ELR (cell line): ENCODE results near the gene PYGB.
"Not testable (repeated sequence)": the region's sequence is repeated elsewhere in the genome, so short reads cannot be mapped to it uniquely, and the experiment has no call there.

Source experiments
- DNase-seq: peaks from one replicate; pipeline ENCODE4 v3.0.0-alpha.2; 2015; ENCODE audit warnings: low read depth

PYGB gene

DNA sequence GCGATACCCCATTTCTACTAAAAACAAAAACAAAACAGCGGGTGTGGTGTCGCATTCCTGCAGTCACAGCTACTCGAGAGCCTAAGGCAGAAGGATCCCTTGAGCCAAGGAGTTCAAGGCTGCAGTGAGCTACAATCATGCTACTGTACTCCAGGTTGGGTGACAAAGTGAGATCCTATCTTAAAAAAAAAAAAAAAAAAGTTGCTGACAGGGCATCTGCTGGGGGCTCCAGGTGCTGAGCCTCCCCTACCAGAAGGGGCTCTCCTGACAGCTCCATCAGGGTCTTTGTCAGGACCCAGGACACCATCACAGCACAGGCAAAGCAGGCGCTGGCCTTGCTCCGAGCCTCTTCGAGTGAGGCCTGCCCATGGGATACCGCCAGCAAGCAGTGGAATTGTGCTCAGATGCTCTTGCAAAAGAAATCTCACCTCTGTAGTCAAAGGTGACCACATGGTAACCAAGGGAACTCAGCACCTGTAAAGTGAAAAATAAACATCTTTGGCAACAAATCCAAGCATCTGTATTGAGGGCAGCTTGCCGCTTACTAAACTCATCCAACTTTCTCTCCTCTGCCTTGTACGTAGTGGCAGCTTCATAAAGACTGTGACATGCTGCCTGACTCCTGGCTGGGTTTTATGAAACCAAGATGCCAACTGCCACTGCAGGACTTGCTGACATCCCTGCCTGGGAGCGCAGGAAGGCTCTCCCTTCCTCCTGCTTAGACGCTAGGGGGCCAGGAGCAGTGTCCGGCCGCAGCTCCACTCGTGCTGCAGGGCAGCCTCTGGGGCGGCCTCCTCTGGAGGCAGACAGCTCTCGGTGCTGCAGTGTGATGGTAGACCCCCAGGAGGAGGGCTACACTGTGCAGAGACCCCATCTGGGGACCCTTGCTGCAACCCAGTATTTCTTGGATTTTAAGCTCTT is 66.9 kb downstream of the PYGB start:
- no peak for DNase-seq

DNA sequence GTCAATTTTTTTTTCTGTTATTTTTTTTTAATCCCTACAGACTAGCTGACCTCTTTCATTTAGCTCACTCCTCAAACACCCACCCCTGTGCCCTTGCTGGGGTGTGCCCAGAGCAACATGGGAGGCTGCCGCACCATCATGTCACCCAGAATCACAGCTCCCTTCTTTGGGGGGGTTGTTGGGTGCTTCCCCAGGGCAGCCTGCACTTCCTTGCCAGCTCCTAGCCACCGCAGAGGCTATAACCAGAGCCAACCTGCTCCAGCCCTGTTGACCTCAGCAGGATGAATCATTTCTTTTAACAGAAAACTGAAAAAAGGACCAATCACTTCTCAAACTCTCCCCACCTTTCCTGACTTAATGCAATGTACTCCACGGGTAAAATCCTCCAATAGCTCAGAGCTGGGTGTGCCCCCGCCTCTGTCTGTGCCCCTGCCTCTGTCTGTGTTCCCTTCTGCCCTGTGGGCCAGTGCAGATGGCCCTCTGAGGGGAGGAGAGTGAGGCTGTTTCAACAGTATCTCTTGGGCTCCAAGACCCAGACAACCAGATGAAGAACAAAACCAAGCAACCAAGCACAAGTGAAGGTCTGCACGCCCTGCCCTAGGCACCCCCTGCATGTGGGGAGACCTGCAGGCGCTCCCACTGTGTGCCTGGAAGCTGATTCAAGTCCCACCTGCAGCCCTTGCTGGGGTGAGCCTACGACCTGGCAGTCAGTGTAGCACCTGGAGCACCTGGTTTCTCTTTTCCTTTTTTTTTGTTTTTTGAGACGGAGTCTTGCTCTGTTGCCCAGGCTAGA is 67.7 kb downstream of the PYGB start:
- DNase-seq = peak; percentile 65

DNA sequence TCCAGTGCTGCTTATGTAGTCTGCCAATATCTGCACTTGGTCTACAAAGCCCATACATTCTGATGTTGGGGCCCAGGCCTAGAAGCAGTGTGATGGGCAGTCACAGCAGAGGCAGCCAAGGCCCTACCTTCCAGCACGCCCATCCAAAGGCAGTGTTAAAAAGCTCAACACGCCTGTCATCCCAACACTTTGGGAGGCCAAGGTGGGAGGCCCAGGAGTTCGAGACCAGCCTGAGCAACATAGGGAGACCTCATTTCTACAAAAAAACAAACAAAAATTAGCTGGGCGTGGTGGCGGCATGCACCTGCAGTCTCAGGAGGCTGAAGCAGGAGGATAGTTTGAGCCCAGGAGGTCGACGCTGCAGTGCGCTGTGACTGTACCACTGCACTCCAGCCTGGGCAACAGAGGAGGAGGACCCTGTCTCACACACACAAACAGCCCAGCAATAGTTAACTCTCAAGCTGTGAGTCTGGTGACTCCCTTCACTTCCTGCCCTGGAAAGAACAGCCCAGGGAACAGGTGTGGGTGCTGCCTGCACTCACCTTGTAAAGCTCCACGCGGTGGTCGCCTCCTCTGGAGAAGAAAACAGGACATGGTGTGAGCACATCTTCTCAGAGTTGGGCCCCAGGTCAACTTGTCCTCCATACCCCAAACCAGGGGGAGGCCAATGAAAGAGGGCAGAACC is 68.8 kb downstream of the PYGB start:
- no peak for DNase-seq

DNA sequence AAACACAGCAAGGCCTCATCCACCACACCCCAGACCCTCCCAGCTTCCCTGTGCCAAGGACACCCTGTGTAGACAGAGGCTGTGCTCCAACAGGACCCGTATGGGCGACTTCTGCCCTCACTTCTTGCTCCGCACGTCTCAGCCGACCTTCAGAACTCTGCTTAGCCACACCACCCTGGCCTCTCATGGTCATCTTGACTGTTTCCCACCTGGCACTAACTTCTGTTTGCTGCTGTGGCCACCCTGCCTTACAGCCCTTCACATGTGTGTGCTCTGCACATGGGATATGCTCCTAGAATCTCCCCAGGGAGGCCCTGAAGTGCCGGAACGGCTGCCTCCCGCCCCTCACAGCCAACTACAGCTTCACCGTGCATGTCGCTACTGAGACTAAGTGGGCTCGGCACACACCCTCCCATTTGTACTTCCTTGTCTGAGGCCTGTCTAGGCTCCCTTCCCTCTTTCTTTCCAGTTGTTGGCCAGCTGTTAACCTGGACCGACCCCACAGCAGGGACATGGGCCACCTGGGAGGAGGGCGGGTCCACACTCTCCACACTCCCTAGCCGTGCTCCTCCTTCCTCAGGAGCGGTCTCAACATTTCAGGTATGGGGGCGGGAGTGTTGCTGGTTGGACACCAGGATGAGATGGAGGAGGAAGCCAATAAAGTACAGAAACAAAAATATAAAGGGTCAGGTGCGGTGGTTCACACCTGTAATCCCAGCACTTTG is 69.6 kb downstream of the PYGB start:
- no peak for DNase-seq

DNA sequence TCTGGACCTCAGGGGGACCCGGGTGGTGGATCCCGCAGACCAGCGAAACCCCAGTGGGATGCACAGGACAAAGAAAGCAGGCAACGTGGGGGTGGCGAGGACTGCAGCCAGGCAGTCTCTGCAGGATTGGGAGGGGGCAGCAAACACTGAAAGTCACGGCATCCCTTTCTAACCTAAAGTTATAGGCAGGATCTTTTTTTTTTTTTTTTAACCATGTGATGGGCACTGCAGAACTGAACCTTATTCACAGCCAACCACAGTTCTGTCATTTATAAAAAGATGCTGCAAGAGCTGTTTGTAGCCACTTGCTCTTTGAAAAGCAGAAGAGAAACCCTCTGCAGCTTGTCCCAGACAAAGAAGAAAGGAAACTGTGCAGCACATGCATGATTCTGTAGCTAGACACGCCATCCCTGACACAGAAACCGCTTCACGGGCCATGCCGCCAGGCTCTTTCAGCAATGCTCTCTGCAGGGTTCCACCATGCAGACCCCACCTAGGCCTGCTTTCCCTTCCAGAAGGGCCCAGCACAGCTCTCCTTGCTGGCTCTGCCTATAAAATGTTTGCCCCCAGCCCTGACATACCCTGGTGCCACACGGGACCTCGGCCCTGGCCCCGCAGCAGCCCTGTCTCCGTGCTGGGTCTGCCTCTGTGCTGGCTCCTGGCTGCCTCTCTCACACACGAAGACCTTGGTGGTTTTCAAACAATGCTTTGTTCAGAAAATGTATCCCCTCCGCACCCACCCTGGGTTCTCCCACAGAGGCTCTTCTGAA is 70.8 kb downstream of the PYGB start:
- no peak for DNase-seq

DNA sequence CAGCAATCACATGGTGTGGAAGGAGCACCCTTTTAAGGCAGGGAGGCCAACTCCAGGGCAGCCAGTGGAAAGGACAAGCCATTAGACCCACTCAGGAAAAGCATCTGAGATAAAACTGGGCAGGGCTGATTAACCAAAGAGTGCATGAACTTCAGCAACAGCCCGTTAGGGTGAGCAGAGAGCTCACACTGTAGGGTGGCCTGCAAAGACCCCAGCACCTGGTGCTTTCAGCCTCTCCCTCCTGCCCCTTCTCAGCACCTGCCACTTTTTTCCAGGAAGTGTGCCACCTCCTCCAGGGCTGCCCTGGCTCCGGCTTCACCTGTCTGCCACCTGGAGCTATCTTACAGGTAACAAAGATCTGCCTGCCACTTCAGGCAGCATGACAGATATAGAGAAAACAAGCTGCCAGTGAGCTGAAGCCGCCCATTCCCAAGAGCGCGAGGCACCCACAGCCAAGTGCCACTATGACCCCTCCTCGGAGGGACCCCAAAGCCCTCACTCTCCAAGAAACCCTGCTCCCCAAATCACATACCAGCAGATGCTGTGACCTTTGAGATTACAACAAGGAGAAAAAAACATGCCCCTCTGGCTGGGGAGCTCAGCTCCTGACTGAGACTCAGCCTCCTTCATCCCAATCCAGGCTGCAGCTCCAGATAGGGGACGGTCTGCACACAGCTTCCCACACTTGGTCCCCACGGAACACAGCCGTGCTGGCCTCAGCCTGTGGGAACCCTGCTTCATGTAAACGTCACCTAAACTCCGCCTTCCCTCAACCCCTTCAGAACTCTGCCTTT is 71.6 kb downstream of the PYGB start:
- DNase-seq = no peak

DNA sequence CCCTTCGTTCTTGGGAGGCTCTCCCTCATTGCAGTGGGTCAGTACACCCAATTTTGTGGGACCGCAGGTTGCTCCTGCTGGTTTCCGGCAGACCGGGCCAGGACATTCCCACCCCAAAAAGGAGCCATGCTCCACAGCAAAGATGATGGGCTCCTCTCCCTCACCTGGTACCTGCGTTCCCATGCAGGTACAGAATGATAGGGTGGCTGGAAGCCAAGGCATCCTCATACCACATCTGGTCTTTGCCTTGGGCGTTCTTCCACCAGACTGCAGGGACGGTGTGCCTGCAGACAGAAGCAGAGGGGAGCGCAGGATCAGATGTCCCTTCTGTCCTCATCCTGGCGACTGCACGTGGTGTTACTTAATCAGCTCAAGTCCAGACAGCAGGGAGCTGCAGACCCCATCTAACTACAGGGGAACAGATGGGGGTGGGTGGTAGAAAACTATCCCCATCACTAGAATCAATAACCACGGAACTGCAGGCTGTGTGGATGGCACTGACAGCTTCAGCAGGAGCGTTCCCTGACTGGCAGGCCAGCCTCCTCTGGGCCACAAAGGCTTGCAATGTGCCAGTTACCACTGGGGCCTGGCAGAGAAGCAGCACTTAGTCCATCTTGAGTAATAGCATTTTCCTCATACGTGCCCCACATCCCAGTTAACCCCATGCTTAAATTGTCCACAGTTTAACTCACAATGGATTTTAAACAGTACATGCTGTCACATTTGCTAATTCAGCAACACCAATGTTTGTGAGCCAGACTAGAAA is 72.3 kb downstream of the PYGB start:
- DNase-seq = no peak

DNA sequence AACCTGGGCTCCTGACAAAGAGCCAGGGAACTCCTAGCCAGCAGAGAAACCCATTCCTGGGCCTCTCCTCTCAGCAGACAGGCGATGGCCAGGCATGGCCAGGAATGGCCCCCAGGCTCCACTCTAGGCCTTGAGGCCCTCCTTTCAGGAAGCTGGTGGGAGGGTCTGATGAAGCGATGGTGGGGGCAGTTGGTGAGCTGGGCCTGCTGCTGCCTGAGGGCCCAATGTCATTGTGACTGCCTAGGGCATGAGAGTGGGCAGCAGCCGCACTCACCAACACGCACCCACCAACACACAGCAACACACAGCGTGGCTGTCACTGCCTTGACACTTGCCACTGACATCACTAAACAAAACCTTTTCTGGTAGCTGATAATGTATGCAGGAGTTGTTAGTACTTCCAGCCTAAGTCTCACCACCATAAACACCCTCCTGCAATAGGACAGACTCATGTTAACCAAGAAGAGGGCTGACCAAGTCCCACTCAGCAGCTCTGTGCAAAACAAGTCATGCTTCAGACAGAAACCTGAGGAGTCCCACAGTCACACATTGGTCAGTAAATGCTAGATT is 73.5 kb downstream of the PYGB start:
- no peak for DNase-seq

DNA sequence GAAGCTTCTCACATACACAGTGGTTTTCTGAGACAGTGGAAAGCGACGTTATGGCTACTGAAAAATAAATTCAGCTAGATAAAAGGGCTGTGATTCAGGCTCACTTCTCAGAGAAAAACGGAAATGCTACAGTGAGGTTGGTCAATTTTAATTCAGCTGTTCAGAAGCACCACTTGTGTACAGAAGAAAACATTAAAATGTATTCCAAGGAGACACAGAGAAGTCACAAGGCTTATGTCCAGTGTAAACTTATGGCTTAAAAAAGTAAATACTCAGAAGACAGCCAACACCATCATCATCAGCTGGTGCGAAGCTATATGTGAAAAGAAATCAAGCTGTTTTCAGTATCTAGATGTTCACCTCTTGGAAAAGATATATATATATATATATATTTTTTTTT is 74.1 kb downstream of the PYGB start:
- no peak for DNase-seq

DNA sequence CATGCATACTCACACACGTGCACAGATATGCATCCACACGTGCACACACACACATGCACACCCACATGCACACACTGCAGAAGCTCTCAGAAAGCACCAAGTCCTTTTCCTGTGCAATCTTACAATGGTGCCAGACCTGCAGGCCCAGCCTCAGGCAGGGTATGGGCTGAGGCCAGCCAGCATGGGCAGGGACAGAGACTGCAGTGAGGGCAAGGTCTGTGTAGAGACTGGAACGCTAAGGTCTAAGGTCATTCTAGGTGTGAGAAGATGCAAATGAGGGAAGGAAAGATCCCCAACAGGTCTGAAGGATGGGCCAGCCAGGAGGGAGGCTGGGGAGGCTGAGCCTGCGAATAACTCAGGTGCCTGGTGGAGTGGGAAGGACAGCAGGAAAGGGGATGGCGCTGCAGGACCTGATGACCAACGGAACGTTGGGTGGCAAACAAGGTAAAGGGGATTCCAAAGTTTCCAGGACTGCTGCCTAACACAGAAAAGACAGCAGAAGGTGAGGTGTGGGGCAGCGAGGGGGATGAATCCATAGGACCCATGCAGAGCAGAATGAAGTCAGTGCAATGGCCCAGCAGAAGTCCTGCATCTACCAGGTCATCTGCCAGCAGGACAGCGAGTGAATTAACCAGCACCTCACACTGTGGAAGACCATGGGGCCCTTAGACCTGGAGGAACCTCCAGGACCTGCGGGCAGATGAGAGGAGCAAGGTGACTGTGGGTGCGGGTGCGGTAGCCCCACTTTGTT is 75.8 kb downstream of the PYGB start:
- no peak for DNase-seq

DNA sequence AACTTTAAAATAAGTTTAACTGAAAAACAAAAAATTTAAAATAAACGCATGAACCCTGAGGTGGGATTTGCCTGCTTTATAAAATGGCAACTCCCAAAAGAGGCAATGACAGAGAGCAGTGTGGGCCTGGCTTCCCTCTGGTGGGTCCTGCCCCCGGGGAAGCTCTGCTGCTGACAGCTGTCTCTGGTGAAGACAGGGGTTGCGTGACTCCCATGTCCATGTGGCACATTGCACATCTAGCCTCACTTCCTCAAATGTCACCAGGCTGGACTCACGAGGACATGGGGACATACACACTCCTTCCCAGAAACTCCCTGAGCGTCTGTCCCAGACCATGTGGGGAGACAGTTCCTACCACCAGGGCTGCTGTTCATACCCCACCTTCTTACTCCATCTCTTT is 76.5 kb downstream of the PYGB start:
- no peak for DNase-seq

DNA sequence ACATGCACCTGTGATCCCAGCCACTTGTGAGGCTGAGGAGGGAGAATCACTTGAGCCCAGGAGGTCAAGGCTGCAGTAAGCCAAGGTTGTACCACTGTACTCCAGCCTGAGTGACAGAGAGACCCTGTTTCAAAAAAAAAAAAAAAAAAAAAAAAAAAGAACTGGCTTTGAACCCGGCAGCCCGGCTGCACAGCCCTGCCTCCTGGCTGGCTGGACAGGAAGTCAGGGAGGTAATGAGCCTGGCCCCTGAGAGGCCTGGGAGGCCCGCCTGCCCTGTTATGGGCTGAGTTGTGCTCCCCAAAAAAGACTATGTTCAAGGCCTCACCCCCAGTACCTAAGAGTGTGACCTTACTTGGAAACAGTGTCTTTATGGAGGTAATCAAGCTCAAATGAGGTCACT is 77.2 kb downstream of the PYGB start:
- DNase-seq = no peak

DNA sequence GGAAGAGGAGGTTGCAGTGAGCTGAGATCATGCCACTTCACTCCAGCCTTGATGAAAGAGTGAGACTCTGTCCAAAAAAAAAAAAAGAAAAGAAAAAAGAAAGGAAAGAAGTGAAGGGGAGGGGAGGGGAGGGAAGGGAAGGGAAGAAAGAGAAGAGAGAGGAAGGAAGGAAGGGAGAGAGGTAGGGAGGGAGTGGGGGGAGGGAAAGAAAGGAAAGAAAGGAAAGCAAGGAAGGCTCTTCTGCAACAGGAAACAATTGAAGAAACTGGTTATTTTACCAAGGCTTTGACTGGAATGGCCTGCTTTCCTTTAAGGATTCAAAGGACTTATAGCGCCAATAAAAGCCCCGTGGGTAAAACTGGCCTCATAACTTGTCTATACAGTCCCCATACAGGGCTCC is 78.1 kb downstream of the PYGB start:
- DNase-seq = no peak

DNA sequence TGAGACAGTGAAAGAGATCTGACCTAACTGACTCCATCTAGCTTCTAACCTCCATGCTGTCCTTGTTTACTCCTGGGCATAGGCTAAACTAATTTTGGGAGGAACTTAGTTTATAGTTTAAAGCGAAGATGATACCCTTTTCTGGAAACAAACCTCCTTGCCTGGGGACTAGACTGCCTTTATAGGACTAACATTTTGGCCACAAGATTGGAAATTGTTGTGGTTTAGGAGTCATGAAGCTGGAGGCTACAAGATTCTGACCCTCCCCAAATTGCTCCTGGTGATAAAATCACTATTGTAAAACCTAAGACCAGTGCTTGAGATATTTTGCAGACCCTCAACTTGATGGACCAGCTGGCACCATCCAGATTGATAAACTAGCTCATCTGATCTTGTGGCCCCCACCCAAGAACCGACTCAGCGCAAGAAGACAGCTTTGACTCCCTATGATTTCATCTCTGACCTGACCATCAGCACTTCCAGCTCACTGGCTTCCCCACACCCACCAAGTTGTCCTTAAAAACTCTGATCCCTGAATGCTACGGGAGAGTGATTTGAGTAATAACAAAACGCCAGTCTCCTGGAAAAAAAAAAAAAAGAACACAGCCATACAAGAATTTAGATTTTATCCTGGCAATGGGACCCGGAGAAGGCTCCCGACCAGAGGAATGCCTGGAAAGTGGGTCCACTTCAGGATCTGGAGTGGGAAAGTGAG is 79.8 kb downstream of the PYGB start:
- DNase-seq = no peak

DNA sequence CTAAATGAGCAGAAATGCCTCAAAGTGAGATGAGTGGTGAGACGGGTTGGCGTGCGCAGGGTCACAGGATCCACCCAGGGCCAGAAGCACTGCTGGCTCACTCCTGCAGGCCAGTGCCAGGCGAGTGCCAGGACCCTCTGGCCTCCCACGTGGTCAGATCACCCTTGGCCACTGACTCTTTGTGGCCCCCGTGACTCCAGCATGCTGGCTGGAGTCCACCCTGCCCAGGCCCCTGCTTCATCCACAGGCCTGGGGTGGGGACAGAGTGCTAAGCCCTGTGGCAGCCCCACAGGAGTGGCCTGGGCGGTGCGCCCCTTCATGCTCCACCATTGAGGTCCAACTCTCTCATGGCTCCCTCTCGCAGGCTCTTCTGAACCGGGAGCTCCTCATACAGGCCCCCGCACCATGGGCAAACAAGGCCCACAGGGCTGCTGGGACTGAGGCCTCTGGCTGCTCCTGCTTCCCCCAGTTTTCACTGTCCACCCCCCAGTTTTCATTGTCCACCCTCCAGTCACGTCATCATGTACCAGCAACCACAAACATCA is 81.1 kb downstream of the PYGB start:
- no peak for DNase-seq

DNA sequence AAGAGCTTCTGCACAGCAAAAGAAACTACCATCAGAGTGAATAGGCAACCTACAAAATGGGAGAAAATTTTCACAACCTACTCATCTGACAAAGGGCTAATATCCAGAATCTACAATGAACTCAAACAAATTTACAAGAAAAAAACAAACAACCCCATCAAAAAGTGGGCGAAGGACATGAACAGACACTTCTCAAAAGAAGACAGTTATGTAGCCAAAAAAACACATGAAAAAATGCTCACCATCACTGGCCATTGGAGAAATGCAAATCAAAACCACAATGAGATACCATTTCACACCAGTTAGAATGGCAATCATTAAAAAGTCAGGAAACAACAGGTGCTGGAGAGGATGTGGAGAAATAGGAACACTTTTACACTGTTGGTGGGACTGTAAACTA is 87.1 kb downstream of the PYGB start:
- DNase-seq = not testable (repeated sequence)

DNA sequence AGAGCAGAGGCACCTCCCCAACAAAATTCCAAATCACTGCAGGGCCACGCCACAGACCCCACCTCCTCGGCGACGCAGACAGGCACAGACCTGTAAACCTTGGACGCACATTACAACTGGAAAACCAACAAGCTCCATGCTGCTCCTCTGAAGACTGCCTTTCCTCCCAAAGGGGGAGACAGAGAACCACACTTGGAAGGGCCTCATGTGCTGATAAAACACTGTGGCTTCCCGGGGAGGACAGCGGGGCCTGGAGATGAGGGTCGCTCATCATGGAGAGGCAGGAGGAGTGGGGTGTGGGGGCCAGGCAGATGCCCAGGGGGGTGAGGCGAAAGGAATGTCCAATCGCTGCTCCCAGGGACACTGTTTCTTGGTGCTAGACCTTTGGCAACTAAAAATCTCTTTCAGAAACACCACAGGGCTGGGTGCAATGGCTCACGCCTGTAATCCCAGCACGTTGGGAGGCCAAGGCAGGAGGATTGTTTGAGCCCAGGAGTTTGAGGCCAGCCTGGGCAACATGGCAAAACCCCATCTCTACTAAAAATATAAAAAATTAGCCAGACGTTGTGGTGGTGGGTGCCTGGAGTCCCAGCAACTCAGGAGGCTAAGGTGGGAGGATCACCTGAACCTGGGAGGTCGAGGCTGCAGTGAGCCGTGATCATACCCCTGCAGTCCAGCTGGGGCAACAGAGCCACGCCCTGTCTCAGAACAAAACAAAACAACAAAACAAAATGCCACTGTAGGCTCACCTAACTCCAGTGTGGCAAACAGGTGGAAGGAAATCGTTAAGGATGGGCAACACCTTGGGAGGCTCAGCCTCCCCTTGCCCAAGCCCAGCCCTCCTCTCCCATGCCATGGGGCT is 88.9 kb downstream of the PYGB start:
- peak; percentile 17 for DNase-seq
